ENCODE measurements around the gene PRAMEF14. TPM values are rescaled to one million over a fixed set of nuclear protein-coding genes. Genes with fewer than 3 reads are reported as not detected.
"Not testable (repeated sequence)": the region's sequence is repeated elsewhere in the genome, so short reads cannot be mapped to it uniquely, and the experiment has no call there.

Gene PRAMEF14
- total RNA-seq, 2 experiments from 2014 or later = not detected

DNA sequence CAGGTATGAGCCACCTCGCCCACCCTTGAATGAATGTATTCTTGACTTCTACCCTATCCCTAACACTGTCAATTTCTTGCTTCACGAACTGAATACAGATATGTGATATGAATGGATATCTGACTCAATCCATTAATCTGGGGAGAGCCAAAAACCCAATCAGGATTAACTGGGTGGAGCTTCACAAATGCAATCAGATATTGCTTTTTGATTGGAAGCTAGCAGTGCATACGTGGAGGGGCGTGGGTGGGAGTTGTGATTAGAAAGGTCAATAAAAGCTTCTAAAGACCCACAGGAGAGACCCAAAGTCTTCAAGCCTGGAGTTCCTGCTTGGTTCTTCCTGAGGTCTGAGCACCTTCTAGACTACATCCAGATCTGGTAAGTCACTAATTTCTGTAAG is 31.7 kb downstream of the PRAMEF14 start, which contains the start of gene PRAMEF15:
Gene PRAMEF15, plus strand, starts transcription at position 301 of the 400 bp plus-strand sequence. CDS start 2,827 bp downstream, outside the sequence.
- H3K4me1 Mint-ChIP-seq; H3K27me3 Mint-ChIP-seq; H3K9me3 Mint-ChIP-seq; H3K36me3 Mint-ChIP-seq; ATAC-seq (ENCODE audit: low read depth); DNase-seq; POLR2A ChIA-PET; H3K4me3 Mint-ChIP-seq; H3K27ac Mint-ChIP-seq: not testable (repeated sequence)

GRCh38 chr1:13303239-13303638 is 43.7 kb downstream of the PRAMEF14 start, which contains the start of gene PRAMEF33:
Gene PRAMEF33, plus strand, starts transcription at chr1:13303539. Its CDS starts 2,416 bp downstream, at chr1:13305955.
- H3K4me1 Mint-ChIP-seq; H3K36me3 Mint-ChIP-seq; ATAC-seq (ENCODE audit: low read depth); H3K9me3 Mint-ChIP-seq; H3K27ac Mint-ChIP-seq; H3K27me3 Mint-ChIP-seq; DNase-seq; POLR2A ChIA-PET; H3K4me3 Mint-ChIP-seq: not testable (repeated sequence)

GRCh38 chr1:13302197-13302596 is 44.7 kb downstream of the PRAMEF14 start:
- H3K9me3 Mint-ChIP-seq; H3K4me1 Mint-ChIP-seq; H3K4me3 Mint-ChIP-seq; H3K27ac Mint-ChIP-seq; H3K36me3 Mint-ChIP-seq; POLR2A ChIA-PET; DNase-seq; ATAC-seq (ENCODE audit: low read depth); H3K27me3 Mint-ChIP-seq: not testable (repeated sequence)

- H3K9me3 Mint-ChIP-seq; H3K36me3 Mint-ChIP-seq; ATAC-seq (ENCODE audit: low read depth); DNase-seq; H3K27ac Mint-ChIP-seq; H3K4me3 Mint-ChIP-seq; POLR2A ChIA-PET; H3K4me1 Mint-ChIP-seq; H3K27me3 Mint-ChIP-seq: not testable (repeated sequence)
Observed at GRCh38 chr1:13298699-13299098, 48.2 kb downstream of the PRAMEF14 start.

- H3K27me3 Mint-ChIP-seq; ATAC-seq (ENCODE audit: low read depth); H3K27ac Mint-ChIP-seq; H3K36me3 Mint-ChIP-seq; DNase-seq; POLR2A ChIA-PET; H3K4me3 Mint-ChIP-seq; H3K4me1 Mint-ChIP-seq; H3K9me3 Mint-ChIP-seq: not testable (repeated sequence)
Observed at GRCh38 chr1:13297216-13297931, 49.6 kb downstream of the PRAMEF14 start.

Other genes starting within 250 kb of the PRAMEF14 start
- gene HNRNPCL2, start 230.3 kb downstream of the PRAMEF14 start, total RNA-seq = not detected
- gene PRAMEF26, start 191.1 kb downstream of the PRAMEF14 start, total RNA-seq = not detected
- gene HNRNPCL4, start 181.5 kb downstream of the PRAMEF14 start, total RNA-seq = not detected
- gene PRAMEF9, start 175.3 kb downstream of the PRAMEF14 start, total RNA-seq = not detected
- not detected for gene PRAMEF13, start 145.7 kb downstream of the PRAMEF14 start, total RNA-seq
- not detected for gene PRAMEF18, start 121.0 kb downstream of the PRAMEF14 start, total RNA-seq
- gene PRAMEF5, start 92.9 kb downstream of the PRAMEF14 start, total RNA-seq = not detected
- not detected for gene PRAMEF8, start 62.0 kb downstream of the PRAMEF14 start, total RNA-seq
- gene PRAMEF33, start 43.6 kb downstream of the PRAMEF14 start, total RNA-seq = not detected
- not detected for gene PRAMEF15, start 31.6 kb downstream of the PRAMEF14 start, total RNA-seq
- gene PRAMEF19, start 24.8 kb upstream of the PRAMEF14 start, total RNA-seq = not detected
- not detected for gene PRAMEF17, start 42.5 kb upstream of the PRAMEF14 start, total RNA-seq
- not detected for gene PRAMEF20, start 63.3 kb upstream of the PRAMEF14 start, total RNA-seq
- not detected for gene LRRC38, start 166.9 kb upstream of the PRAMEF14 start, total RNA-seq
- not detected for gene PDPN, start 236.7 kb upstream of the PRAMEF14 start, total RNA-seq

All from activated naive CD8-positive, alpha-beta T cell treated with anti-CD3 and anti-CD28 coated beads, Interleukin-2, amount 10 ng/mL, durations not matched to agents 7 days and 5 days (primary cell).